Limb (tissue), 2 donors: Measurements from ENCODE around the gene PORCN.
"Not testable (repeated sequence)": the region's sequence is repeated elsewhere in the genome, so short reads cannot be mapped to it uniquely, and the experiment has no call there.

Source experiments
- DNase-seq, 2 donors: peaks; one replicate each; pipeline ENCODE4 v3.0.0-alpha.2; 2016; ENCODE audit errors: extremely low spot score in 2 of 2

Gene PORCN

GRCh38 chrX:48509619-48510018, 827 bp downstream of the PORCN start:
- no peak for DNase-seq

- DNase-seq: no peak
Measured at GRCh38 chrX:48511560-48511959, 2.8 kb downstream of the PORCN start.

- DNase-seq: no peak
Measured at GRCh38 chrX:48512371-48512935, 3.7 kb downstream of the PORCN start.

- no peak for DNase-seq
Measured at GRCh38 chrX:48513670-48514069, 4.9 kb downstream of the PORCN start.

DNA sequence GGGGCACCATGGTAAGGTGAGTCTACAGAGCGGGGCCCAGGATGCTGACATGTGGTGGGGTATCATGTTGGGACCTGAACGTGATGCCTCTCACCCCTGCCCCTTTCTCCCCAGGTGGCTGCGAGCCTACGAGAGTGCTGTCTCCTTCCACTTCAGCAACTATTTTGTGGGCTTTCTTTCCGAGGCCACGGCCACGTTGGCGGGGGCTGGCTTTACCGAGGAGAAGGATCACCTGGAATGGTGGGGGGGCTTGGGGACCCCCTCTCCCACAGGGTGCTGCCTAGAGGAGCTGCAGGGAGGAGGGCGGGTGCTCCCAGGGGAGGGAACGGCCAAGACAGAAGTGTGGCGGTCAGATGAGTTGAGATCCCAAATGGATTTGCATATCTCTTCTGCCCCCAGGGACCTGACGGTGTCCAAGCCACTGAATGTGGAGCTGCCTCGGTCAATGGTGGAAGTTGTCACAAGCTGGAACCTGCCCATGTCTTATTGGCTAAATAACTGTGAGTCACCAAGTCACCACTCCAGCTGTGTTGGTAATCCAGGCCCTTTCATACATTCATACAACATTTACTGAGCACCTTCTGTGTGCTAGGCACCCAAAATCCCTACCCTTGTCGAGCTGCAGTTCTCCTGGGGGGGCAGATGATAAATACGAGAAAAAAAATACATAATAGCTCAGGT, 5.5 kb downstream of the PORCN start:
- DNase-seq: no peak

- DNase-seq: no peak
Measured at GRCh38 chrX:48514868-48515460, 6.2 kb downstream of the PORCN start.

DNA sequence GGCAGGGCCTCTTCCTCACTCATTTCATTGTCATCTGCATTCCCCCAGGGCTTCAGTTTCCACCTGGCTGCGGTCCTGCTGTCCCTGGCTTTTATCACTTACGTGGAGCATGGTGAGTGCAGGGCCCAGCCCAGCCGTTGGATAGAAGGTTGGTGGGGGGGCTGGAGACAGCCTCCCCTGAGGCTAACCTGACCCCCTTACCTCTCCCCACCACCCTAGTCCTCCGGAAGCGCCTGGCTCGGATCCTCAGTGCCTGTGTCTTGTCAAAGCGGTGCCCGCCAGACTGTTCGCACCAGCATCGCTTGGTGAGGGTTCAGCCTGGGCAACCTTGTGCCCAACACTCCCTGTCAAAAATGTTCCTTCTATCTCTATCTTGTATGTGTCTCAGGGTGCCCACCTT, 7.0 kb downstream of the PORCN start:
- no peak for DNase-seq

DNA sequence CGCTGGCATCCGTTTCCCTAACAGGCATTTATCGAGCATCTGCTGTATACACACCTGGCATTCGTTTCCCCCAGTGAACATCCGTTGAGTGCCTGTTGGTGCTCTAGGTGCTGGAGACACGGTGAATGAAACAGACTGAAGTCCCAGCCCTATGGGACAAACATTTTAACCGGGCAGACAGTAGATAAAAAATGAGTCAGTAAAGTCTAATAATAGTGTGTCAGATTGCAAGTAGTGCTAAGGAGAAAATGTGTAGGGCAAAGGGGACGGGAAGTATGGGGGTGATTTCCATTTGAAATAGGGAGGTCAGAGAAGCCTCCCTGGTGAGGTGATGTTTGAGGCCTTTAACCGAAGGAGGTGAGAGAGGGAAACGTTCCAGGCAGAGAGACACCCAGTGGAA, 7.5 kb downstream of the PORCN start:
- no peak for DNase-seq

DNA sequence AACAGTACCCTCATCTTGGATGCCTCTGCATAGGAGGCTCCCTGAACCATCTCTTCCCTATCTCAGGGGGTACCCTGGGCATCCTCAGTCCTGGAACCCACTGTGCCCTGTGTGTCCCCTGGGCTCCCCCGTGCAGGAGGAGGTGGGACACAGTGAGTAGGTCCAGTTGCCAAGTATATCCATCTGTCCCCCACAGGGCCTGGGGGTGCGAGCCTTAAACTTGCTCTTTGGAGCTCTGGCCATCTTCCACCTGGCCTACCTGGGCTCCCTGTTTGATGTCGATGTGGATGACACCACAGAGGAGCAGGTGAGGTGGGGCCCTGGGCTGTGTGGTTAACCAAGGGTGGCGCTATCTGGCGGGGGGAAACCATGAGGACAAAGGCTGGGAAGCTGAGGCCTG, 8.2 kb downstream of the PORCN start:
- no peak for DNase-seq

GRCh38 chrX:48519481-48519880, 10.7 kb downstream of the PORCN start:
- DNase-seq: not testable (repeated sequence)

DNA sequence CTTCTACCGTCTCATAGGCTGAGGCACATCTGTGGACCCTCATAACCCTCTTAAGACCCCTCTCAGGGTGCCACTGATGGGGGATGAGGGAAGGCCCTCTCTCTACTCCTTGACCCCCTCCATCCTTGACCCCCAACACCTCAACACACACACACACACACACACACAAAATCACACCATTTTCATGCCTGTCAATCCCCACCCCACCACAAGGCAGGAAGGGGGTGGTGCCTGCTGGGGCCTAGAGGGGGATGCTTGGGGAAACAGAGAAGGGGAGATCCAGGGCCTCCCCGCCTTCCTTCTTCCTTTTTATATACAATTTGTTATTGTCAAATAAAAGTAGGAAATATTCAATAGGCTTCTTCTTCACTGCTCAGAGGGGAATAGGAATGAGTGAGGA, 11.7 kb downstream of the PORCN start:
- DNase-seq: no peak

GRCh38 chrX:48520976-48521352, 12.2 kb downstream of the PORCN start:
- DNase-seq: no peak

DNA sequence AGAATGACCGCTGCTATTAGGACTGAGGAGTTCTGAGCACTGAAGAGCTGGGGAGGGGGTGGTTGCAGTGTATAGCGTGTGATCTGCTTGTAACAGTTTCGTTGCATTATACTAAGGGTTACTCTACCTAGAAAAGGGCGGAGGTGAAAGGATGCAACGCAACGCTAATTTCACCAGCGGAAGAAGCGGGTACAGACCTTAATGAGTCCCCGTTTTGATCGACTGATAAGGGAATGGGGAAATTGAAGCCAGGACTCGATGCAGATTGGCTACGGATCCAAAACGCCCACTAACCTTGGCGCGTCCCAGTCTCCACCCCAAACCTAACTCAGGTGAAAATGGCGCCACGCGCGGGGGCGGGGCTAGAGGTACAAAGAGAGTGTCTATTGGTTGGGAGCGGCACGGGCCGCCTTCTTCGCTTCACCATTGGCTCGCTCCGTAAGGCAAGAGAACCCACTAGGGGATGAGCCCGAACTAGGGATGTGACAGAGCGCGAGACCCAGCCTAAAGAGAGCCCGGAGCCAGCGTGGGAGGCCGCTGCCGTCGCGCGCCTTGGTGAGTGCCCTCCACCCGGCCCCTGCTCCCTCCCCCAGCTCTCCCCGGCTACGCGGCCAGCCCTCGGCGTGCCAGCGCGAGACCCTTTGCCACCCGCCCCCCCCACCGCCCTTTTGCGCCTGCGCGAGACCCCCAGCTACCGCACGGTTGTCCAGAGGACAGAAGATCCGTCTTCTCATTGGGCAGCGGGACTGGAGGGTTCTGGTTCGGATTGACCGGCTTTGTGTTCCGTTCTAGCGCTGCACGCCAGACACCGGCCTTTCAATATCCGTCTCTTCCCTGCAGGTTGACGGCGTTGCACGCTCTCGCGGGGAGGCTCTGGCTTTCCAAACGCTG, 12.8 kb downstream of the PORCN start, which contains the start of gene EBP:
TSS of gene EBP (plus strand) at position 456 of the 891 bp plus-strand sequence. CDS start 1,964 bp downstream, outside the sequence.
- DNase-seq: peak; percentile 79 to 91

GRCh38 chrX:48522291-48522690, 13.5 kb downstream of the PORCN start:
- DNase-seq: no peak

DNA sequence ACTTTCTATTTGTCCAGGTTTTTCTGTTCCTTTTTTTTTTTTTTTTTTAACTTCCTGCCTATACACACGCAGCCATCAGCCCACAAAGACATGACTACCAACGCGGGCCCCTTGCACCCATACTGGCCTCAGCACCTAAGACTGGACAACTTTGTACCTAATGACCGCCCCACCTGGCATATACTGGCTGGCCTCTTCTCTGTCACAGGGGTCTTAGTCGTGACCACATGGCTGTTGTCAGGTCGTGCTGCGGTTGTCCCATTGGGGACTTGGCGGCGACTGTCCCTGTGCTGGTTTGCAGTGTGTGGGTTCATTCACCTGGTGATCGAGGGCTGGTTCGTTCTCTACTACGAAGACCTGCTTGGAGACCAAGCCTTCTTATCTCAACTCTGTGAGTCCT, 14.9 kb downstream of the PORCN start:
- DNase-seq: no peak

- not testable (repeated sequence) for DNase-seq
Measured at GRCh38 chrX:48525853-48526252, 17.1 kb downstream of the PORCN start.

- no peak for DNase-seq
Measured at GRCh38 chrX:48530736-48531135, 21.9 kb downstream of the PORCN start.

GRCh38 chrX:48531358-48531959, 22.7 kb downstream of the PORCN start:
- DNase-seq: no peak

DNA sequence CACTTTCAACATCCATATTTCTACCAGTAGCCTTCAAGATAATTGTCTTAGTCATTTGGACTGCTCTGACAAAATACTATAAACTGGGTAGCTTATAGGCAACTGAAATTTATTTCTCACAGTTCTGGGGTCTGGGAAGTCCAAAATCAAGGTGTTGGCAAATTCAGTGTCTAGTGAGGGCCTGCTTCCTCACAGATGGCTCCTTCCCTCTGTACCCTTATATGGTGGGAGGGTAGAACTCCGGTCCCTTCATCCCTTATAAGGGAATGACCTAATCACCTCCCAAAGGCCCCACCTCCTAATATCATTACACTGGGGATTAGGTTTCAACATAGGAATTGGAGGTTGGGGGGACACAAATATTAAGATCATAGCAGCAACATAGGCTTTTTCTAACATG, 23.4 kb downstream of the PORCN start:
- no peak for DNase-seq

DNA sequence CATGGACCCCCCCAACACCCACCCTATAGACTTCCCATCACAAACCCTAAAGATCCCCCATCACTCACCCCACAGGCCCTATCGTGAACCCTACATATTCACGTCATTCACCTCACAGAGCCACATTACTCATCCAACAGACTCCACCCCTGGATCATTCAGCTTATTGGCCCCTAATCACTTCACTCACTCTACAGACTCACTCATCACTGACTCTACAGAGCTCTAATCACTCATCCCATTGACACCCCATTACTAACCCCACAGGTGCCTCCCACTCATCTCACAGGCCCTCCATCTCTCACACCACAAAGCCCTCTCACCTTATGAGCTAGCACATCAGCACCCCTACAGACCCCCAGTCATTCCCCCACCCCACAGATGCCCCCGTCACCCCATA, 24.4 kb downstream of the PORCN start:
- no peak for DNase-seq

DNA sequence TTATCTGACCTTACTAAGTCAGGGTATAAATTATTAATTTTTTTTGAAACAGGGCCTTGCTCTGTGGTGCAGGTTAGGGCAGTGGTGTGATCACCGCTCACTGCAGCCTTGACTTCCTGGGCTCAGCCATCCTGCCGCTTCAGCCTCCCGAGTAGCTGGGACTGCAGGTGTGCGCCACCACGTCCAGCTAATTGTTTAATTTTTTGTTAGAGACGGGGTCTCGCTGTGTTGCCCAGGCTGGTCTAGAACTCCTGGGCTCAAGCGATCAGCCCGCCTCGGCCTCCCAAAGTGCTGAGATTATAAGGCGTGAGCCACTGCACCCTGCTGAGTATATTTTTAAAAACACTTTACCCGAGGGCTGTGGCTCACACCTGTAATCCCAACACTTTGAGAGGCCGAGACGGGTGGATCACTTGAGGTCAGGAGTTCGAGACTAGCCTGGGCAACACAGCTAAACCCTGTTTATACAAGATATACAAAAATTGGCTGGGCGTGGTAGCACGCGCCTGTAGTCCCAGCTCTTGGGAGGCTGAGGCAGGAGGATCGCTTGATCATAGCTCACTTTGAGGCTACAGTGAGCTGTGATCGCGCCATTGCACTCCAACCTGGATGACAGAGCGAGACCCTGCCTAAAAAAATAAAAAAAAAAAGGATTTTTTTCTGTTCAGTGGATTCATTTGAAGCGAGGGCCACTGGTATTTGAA, 30.0 kb downstream of the PORCN start:
- DNase-seq: no peak
